Skeletal muscle tissue (tissue), 4 donors: Measurements from ENCODE around the gene TTC9. TPM values are rescaled to one million over a fixed set of nuclear protein-coding genes. Genes with fewer than 3 reads are reported as not detected.
A peak's percentile ranks its signal among the peaks of the same experiment; 100 is the strongest.

Experiments used
- H3K27ac ChIP-seq: one replicate; pipeline ENCODE4 v1.7.0; 2013; ENCODE audit warnings: mild to moderate bottlenecking, low read depth, low read length, inconsistent platforms
- H3K27me3 ChIP-seq, 3 donors: one replicate each; pipeline ENCODE4 v1.7.0; 2013; ENCODE audit warnings: low read length in 3 of 3; ENCODE audit not compliant: control insufficient read depth in 3 of 3, insufficient read depth in 3 of 3
- H3K36me3 ChIP-seq, 3 donors: one replicate each; pipeline ENCODE4 v1.7.0; 2013; ENCODE audit warnings: low read length in 3 of 3; ENCODE audit not compliant: control insufficient read depth in 3 of 3, insufficient read depth in 3 of 3
- H3K4me1 ChIP-seq, 3 donors: one replicate each; pipeline ENCODE4 v1.7.0; 2013; ENCODE audit warnings: low read length in 3 of 3, mild to moderate bottlenecking in 3 of 3; ENCODE audit not compliant: control insufficient read depth in 3 of 3, insufficient read depth in 3 of 3
- H3K4me3 ChIP-seq, 3 donors: one replicate each; pipeline ENCODE4 v1.7.0; 2013; ENCODE audit warnings: low read length in 3 of 3
- H3K9ac ChIP-seq, 3 donors: one replicate each; pipeline ENCODE4 v1.7.0; 2013; ENCODE audit warnings: low read length in 3 of 3, mild to moderate bottlenecking in 3 of 3, moderate library complexity in 2 of 3, low read depth in 1 of 3
- H3K9me3 ChIP-seq, 3 donors: one replicate each; pipeline ENCODE4 v1.7.0; 2013; ENCODE audit warnings: low read length in 3 of 3; ENCODE audit not compliant: control insufficient read depth in 3 of 3
- total RNA-seq: library from RNA; depleted of rRNA; stranded (reverse); fragments of >200 nt; gene quantifications from one replicate; pipeline ENCODE4 v1.2.3, GENCODE V29; 2014
- donor health status: Osteomylitis.

The TTC9 gene
- total RNA-seq, 1 donor from 2014 or later: 1.0 TPM

DNA sequence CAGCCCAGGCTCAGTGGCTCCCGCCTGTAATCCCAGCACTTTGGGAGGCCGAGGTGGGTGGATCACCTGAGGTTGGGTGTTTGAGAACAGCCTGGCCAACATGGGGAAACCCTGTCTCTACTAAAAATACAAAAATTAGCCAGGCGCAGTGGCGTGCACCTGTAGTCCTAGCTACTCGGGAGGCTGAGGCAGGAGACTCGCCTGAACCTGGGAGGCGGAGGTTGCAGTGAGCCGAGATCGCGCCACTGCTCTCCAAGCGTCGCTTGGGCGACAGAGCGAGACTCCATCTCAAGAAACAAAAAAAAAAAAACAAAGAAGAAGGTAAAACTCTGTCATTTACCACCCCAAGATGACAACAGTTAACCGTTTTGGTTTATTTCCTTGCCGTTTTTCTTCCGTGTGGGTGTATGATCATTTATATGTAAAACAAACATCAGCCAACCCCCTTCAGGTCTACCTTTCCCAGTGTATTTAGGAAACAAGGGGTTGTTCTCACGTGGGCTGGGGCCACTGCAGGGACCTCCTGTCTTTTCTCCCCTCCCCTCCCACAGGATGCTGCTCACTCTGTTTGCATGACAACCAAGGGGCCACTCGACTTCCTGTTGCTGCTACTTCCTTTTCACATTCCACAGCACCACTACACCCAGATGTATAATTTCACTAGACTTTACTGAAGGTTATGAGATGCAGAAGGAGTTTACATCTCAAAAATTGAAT lies 13.6 kb downstream of the TTC9 start:
- no peaks in the 10 kb centered on the region for H3K4me1 ChIP-seq
- no peak overlapping the region for H3K9ac ChIP-seq
- H3K9me3 ChIP-seq: no peaks in the 10 kb centered on the region
- no peaks in the 10 kb centered on the region for H3K27me3 ChIP-seq
- no peak overlapping the region for H3K27ac ChIP-seq
- H3K36me3 ChIP-seq: no peaks in the 10 kb centered on the region
- H3K4me3 ChIP-seq: no peak overlapping the region

DNA sequence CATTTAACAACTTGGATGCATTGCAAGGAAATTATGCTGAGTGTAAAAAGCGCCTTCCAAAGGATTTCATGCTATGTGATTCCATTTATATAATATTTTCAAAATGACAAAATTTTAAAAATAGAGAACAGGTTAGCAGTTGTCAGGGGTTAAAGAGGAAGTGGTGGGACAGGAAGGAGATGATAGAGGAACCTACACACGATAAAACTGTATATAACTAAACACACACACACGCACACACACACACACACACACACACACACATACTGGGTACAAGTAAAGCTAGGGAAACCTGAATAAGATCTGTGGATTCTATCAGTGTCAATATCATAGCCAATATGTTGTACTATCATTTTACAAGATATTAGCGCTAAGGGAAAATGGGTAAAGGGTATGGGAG lies 17.2 kb downstream of the TTC9 start:
- Histone ChIP-seq H3K4me1 (peaks cover 0 to 21% (median 18%) of the 10 kb centered on the region in 3 donors), H3K36me3 (no peaks in the 10 kb centered on the region), H3K4me3 (no peak overlapping the region), H3K9me3 (no peaks in the 10 kb centered on the region), H3K27ac (no peak overlapping the region), H3K9ac (no peak overlapping the region), H3K27me3 (no peaks in the 10 kb centered on the region)

DNA sequence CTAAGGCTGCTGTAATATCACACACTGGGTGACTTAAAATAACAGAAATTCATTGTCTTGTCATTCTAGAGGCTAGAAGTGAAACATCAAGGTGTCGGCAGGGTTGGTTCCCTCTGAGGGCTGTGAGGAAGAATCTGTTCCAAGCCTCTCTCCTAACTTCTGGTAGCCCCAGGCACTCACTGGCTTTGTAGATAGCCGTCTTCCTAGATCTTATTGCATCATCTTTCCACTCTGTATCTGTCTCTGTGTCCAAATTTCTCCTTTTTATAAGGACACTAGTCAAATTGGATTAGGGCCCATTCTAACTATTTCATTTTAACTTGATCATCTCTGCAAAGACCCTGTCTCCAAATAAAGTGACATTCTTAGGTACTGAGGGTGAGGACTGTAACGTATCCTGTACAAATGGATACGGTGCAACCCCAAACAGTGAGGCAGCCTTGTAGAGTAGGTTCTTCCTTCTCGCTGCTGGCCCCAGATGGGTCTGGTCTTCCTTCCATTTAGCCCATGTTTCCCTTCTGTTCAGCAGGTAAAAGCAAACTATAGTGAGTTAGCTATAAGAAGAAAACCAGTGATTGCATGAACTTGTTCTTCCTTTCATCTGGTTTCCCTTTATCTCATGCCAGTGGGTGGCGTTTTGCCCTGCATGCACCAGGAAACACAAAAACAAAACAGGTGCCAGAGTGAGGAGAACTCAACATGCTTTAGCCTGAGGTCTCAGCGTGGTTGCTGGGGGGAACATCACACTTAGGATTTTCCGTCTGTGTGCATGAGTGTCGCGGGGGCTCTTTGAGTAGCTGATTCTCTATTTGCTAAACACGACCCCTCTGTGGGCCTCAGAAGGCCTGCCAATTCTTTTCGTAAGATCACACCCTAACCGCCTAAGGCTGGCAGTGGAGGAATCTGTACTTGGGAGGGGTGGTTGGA lies 19.5 kb downstream of the TTC9 start:
- Histone ChIP-seq H3K9me3 (no peaks in the 10 kb centered on the region), H3K36me3 (no peaks in the 10 kb centered on the region), H3K27ac (no peak overlapping the region), H3K9ac (no peak overlapping the region), H3K4me3 (no peak overlapping the region), H3K4me1 (peaks cover 2 to 43% (median 38%) of the 10 kb centered on the region in 3 donors), H3K27me3 (no peaks in the 10 kb centered on the region)

DNA sequence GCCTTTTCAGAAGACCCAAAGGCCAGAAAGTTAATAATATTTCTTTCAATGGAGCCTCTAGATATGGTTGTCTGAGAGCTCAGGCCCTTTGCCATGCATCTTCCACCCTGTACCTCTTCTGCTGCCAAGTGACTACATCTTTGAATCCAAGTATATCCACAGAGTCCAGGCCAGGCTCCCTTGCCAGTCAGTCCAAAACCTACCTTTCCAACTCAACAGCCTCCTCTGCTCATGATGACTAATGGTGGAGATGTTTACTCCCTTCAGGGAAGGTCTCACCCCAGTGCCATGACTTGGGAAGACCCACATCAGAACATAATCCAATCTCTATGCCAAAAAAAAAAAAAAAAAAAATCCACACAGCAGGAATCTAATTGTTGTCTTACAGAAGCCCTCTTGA lies 20.4 kb downstream of the TTC9 start:
- H3K27ac ChIP-seq: no peak overlapping the region
- no peaks in the 10 kb centered on the region for H3K9me3 ChIP-seq
- H3K27me3 ChIP-seq: no peaks in the 10 kb centered on the region
- no peak overlapping the region for H3K4me3 ChIP-seq
- H3K36me3 ChIP-seq: no peaks in the 10 kb centered on the region
- H3K9ac ChIP-seq: no peak overlapping the region
- peaks cover 2 to 45% (median 38%) of the 10 kb centered on the region in 3 donors for H3K4me1 ChIP-seq

DNA sequence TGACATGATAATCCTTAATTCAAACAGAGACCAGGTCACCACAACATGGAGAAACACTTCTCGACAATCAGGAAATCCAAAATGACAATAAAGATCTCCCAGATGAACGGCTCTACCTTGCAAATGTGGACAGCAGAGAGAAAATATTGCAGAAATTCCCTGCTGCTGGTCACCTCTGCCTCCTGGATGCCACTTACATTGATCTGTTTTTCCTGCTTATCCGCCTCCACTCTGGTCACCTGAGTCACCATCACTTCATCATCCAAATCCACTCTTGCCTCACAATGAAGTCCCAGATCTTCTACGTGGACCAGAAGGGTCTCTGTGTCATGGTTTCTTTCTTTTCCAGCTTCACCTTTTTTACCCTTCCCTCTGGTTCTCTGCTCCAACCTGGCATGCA lies 21.1 kb downstream of the TTC9 start:
- H3K4me1 ChIP-seq: peaks cover 2 to 45% (median 38%) of the 10 kb centered on the region in 3 donors
- H3K9ac ChIP-seq: no peak overlapping the region
- H3K4me3 ChIP-seq: no peak overlapping the region
- H3K9me3 ChIP-seq: no peaks in the 10 kb centered on the region
- H3K27me3 ChIP-seq: no peaks in the 10 kb centered on the region
- peak overlapping the region; percentile 60 for H3K27ac ChIP-seq
- H3K36me3 ChIP-seq: no peaks in the 10 kb centered on the region

DNA sequence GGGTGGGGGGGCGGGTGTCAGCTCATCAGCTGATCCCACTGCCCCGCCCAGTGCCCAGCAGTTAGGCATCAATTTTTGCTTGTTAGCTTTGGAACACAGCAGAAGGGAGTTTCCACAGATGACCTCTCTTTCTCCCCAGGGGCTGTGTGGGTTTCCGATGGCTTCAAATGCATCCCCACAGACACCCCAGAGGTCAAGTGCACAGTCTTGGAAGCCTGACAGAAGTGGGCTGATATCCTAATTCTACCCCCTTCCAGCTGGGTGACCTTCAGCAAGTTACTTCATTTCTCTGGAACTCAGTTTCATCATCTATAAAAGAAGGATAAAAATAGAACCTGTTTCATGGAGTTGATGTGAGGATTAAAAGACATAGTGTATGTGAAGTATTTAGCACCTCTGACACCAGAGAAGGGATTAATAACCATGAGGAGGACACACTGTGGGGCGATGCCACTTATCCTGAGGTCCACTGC lies 22.0 kb downstream of the TTC9 start:
- Histone ChIP-seq H3K9me3 (no peaks in the 10 kb centered on the region), H3K9ac (no peak overlapping the region), H3K4me3 (peak overlapping the region in 1 of 3 donors; percentile 31), H3K27ac (peak overlapping the region; percentile 21), H3K36me3 (no peaks in the 10 kb centered on the region), H3K4me1 (peaks cover 2 to 45% (median 38%) of the 10 kb centered on the region in 3 donors), H3K27me3 (no peaks in the 10 kb centered on the region)

DNA sequence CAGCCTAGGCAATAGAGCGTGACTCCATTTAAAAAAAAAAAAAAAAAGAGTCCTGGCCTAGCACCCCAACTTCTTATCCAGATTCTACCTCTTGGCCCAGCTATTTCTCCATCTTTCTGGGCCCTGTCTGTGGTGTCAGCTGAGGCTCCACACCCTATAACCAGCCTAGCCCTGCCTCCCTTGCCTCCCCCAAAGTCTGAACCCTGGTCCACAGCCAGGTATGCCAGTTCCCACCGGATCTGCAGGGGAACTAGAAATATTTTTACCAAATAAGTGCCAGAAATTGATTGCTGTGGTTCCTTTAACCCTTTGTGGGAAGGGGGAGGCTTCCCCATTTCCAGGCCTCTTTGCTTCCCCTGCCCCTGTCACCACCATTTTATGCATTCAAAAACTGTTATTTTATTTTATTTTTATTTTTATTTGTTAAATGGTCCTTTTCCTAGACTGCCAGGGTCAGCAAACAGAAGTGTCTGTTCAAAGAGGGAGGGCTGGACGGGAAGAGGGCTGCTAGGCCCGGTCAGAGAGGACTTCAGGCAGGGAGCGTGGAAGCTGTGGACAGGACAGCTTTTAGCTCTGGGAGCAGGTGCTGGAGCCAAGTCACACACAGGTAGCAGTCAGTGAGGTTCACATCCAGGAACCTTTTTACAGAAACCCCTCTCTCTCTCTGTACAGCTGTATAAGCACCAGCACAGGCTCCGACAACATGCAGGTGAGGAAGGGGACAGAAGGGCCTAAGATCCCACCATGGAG lies 23.2 kb downstream of the TTC9 start:
- Histone ChIP-seq H3K9me3 (no peaks in the 10 kb centered on the region), H3K27me3 (no peaks in the 10 kb centered on the region), H3K4me1 (peaks cover 2 to 45% (median 38%) of the 10 kb centered on the region in 3 donors), H3K4me3 (no peak overlapping the region), H3K27ac (no peak overlapping the region), H3K9ac (peak overlapping the region in 1 of 3 donors; percentile 33), H3K36me3 (no peaks in the 10 kb centered on the region)

DNA sequence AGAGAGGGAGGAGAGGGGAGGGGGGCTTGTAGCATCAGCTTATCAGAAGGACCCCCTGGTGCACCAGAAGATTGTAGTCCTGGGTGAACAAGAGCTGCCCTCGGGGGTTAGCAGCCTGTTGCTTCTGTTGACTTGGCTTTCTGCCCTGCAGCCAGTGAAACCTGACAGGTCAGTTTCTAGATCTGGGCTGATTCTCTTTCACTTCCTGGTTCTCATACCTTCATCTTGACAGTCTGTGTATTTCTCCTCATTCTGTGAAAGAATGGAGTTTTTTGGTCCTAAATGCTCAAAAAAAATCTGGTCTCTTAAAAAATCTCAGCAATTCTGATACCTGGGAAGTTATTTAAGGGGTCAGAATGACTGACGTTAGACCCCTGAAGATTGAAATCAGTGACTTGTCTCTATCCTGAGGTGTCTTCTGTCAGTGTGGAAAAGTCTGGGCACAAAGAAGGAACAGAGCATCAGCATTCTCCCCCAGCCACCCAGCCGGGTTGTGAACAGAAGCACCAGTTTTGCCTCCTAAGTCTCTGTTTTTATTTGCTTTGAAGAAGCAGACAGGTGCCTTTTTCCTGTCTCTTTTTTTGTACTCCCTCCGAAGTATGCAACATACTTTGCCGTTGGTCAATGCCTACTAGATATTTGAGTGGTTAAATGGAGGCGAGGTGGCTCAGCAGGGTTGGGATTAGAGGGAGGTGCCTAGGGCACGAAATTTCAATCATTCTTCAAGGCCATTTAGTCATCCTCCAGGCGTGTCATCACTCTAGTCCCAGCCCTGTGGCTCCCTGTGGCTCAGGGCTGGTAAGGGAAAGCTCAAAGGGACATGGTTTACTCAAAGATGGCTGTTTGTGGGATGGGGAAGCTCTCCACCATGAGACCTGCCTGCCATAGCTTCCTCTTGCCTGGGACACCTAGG lies 24.0 kb downstream of the TTC9 start:
- no peaks in the 10 kb centered on the region for H3K27me3 ChIP-seq
- no peak overlapping the region for H3K27ac ChIP-seq
- H3K9ac ChIP-seq: peak overlapping the region in 1 of 3 donors; percentile 33

DNA sequence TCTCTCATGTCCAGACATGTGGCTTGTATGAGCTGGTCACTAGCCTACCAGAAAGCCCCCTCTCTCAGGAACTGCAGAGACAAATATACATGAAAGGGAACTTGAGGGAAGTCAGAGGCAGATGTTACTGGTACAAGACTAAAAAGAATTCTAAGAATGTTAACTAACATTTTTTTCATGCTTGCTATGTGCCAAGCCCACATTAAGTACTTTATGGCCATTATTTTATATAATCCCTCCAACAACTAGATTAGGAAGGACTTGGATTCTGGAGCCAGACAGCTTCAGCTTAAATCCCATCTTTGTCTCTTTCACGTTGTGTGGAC lies 24.6 kb downstream of the TTC9 start:
- H3K36me3 ChIP-seq: peaks cover 0 to 2% (median 0%) of the 10 kb centered on the region in 3 donors
- no peak overlapping the region for H3K27ac ChIP-seq
- H3K27me3 ChIP-seq: no peaks in the 10 kb centered on the region
- H3K9ac ChIP-seq: no peak overlapping the region
- no peaks in the 10 kb centered on the region for H3K9me3 ChIP-seq
- H3K4me1 ChIP-seq: peaks cover 2 to 42% (median 37%) of the 10 kb centered on the region in 3 donors
- no peak overlapping the region for H3K4me3 ChIP-seq

More for the DNA sequence above, 24.0 kb downstream of the TTC9 start:
- Histone ChIP-seq H3K9me3 (no peaks in the 10 kb centered on the region), H3K36me3 (no peaks in the 10 kb centered on the region), H3K4me1 (peaks cover 2 to 45% (median 38%) of the 10 kb centered on the region in 3 donors), H3K4me3 (no peak overlapping the region)
